Sigmoid colon (tissue), 7 donors: ENCODE measurements around the gene LIN7B. TPM values are rescaled to one million over a fixed set of nuclear protein-coding genes. Genes with fewer than 3 reads are reported as not detected.

ENCODE experiments used
- DNase-seq: peaks from one replicate; pipeline ENCODE4 v3.0.0-alpha.2; 2019
- H3K27ac ChIP-seq, 4 donors: fragments of 200-600 bp; sonication (generic); one replicate each; pipeline ENCODE4 v1.5.1; 2016 to 2019; ENCODE audit warnings: mild to moderate bottlenecking in 1 of 4
- H3K27me3 ChIP-seq, 3 donors: fragments of 200-600 bp; sonication (generic); one replicate each; pipeline ENCODE4 v1.5.1; 2019; ENCODE audit warnings: mild to moderate bottlenecking in 1 of 3
- H3K36me3 ChIP-seq, 4 donors: fragments of 200-600 bp; sonication (generic); one replicate each; pipeline ENCODE4 v1.5.1; 2016 to 2019
- H3K4me1 ChIP-seq, 4 donors: fragments of 200-600 bp; sonication (generic); one replicate each; pipeline ENCODE4 v1.5.1; 2017 to 2019
- H3K4me3 ChIP-seq, 4 donors: fragments of 200-600 bp; sonication (generic); one replicate each; pipeline ENCODE4 v1.5.1; 2017 to 2019; ENCODE audit warnings: mild to moderate bottlenecking in 2 of 4, moderate library complexity in 1 of 4
- H3K9me3 ChIP-seq, 4 donors: fragments of 200-600 bp in 3 of 4; sonication (generic) in 3 of 4; one replicate each; pipeline versions ENCODE4 v1.5.1 to v1.6.1; 2013 to 2019
- EP300 ChIP-seq, 4 donors: sonication (generic); formaldehyde crosslinking; IDR thresholded peaks; one replicate each; pipeline ENCODE4 v1.6.1; 2017; ENCODE audit warnings: antibody characterized with exemption in 4 of 4
- POLR2A ChIP-seq, 2 donors: fragments of 450-650 bp; IDR thresholded peaks; one replicate each; pipeline ENCODE4 v1.6.1; 2016; ENCODE audit warnings: antibody characterized with exemption in 2 of 2, mild to moderate bottlenecking in 2 of 2, moderate library complexity in 2 of 2
- POLR2AphosphoS5 ChIP-seq, 4 donors: sonication (generic); formaldehyde crosslinking; IDR thresholded peaks; one replicate each; pipeline ENCODE4 v1.6.1; 2017; ENCODE audit warnings: antibody characterized with exemption in 4 of 4
- WGBS, 2 donors: extraction: QIAGEN DNeasy Blood & Tissue Kit; methylation state at CpG; one replicate each; pipeline ENCODE4 v1.1.7; 2013; 5-methylcytosine and 5-hydroxymethylcytosine counted together
- intact Hi-C: fragments of 100-400 bp; cut with DNase I; formaldehyde crosslinking; loops from one replicate; pipeline ENCODE4 v1.15.1; 2023
- polyA plus RNA-seq, 3 donors: library from polyadenylated mRNA; stranded (reverse); fragments of 200-250 nt; gene quantifications; one replicate each; pipeline ENCODE4 v1.2.3, GENCODE V29; 2013
- total RNA-seq, 4 donors: library from RNA; depleted of rRNA; stranded (reverse); fragments of >200 nt; gene quantifications; one replicate each; pipeline ENCODE4 v1.1.0, GENCODE V29; 2016
- TF ChIP-seq, protein P1 (sequence below), 4 experiments: fragments of 450-650 bp in 3 of 4; fragments of 200-600 bp in 1 of 4; IDR thresholded peaks; one replicate each; pipeline ENCODE4 v1.5.1; 2016 to 2019; ENCODE audit warnings: antibody characterized with exemption in 4 of 4, mild to moderate bottlenecking in 3 of 4, moderate library complexity in 2 of 4
- donor health status: healthy with polysubstance abuse.
- donor health status: Bipolar disorder and iron deficiency.
- donor health status: healthy.

The LIN7B gene
- total and polyA plus RNA-seq, 7 donors, result 9.9 to 28.8 (median 17.4) TPM

DNA sequence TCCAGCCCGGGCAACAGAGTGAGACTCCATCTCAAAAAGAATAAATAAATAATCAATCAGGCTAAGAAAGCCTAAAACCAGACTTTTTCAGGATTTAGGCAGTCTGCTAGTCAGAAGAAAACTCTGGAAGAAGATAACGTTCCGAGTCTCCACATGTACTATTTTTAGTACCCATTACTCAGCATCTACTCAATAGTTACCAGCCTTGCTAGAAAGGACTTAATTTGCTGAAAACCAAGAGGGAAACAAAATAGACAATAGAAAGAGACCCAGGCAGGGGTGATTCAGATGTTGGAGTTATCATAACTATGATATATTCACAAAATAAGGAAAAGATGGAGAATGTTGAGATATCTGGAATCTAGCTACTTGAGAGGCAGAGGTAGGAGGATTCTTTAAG is 3.6 kb upstream of the LIN7B start:
- TF ChIP-seq POLR2AphosphoS5 (IDR thresholded peaks at IDR 0.05), result no peak
- TF ChIP-seq EP300 (IDR thresholded peaks at IDR 0.05), result no peak
- TF ChIP-seq POLR2A (IDR thresholded peaks at IDR 0.05), result no peak
- Histone ChIP-seq H3K27me3 (no peaks in the 10 kb centered on the region), H3K4me3 (no peak overlapping the region), H3K9me3 (no peaks in the 10 kb centered on the region), H3K27ac (peak overlapping the region in 1 of 4 donors; percentile 26), H3K4me1 (peaks cover 0 to 22% (median 10%) of the 10 kb centered on the region in 4 donors), H3K36me3 (peaks cover 5 to 38% (median 23%) of the 10 kb centered on the region in 4 donors)
- no peak for DNase-seq
- WGBS, 2 donors, result 50 to 68% methylated on average over 3 of the region's 3 CpGs
- intact Hi-C loops, result no loop called here

DNA sequence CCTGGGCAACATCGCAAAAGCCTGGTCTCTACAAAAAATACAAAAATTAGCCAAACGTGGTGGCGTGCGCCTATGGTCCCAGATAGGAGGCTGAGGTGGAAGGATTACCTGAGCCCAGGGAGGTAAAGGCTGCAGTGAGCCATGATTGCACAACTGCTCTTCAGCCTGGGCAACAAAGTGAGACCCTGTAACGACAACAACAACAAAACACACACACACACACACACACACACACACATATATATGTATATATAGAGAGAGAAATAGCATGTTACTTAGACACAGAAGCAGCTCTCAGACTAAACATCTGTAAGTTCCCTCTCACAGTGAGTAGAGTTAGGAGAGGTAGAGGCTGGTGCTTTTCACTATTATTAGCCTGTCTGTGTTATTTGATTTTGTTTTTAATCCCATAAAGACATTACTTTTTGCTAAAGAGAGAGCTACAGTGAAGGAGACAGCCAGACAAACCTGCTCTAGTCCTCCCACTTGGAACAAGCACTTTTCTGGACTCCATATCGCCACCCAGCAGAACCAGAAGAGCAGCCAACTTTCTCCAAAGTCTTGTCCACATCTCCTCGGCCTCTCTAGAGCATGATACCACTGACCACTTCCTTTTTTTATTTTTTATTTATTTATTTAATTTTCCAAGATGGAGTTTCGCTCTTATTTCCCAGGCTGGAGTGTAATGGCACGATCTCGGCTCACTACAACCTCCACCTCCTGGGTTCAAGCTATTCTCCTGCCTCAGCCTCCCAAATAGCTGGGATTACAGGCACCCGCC is 2.8 kb upstream of the LIN7B start:
- H3K4me1 ChIP-seq, result peaks cover 0 to 22% (median 10%) of the 10 kb centered on the region in 4 donors
- H3K36me3 ChIP-seq, result peaks cover 0 to 30% (median 19%) of the 10 kb centered on the region in 4 donors
- TF ChIP-seq POLR2AphosphoS5 (IDR thresholded peaks at IDR 0.05) (no peak), POLR2A (IDR thresholded peaks at IDR 0.05) (no peak), EP300 (IDR thresholded peaks at IDR 0.05) (no peak)
- TF ChIP-seq, protein P1, sequence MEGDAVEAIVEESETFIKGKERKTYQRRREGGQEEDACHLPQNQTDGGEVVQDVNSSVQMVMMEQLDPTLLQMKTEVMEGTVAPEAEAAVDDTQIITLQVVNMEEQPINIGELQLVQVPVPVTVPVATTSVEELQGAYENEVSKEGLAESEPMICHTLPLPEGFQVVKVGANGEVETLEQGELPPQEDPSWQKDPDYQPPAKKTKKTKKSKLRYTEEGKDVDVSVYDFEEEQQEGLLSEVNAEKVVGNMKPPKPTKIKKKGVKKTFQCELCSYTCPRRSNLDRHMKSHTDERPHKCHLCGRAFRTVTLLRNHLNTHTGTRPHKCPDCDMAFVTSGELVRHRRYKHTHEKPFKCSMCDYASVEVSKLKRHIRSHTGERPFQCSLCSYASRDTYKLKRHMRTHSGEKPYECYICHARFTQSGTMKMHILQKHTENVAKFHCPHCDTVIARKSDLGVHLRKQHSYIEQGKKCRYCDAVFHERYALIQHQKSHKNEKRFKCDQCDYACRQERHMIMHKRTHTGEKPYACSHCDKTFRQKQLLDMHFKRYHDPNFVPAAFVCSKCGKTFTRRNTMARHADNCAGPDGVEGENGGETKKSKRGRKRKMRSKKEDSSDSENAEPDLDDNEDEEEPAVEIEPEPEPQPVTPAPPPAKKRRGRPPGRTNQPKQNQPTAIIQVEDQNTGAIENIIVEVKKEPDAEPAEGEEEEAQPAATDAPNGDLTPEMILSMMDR (IDR thresholded peaks at IDR 0.05), result no peak
- no peak overlapping the region for H3K27ac ChIP-seq
- H3K9me3 ChIP-seq, result no peaks in the 10 kb centered on the region
- H3K27me3 ChIP-seq, result no peaks in the 10 kb centered on the region
- 82 to 87% methylated on average over 11 of the region's 11 CpGs for WGBS, 2 donors
- DNase-seq, result no peak
- no peak overlapping the region for H3K4me3 ChIP-seq
- intact Hi-C loops, result no loop called here

DNA sequence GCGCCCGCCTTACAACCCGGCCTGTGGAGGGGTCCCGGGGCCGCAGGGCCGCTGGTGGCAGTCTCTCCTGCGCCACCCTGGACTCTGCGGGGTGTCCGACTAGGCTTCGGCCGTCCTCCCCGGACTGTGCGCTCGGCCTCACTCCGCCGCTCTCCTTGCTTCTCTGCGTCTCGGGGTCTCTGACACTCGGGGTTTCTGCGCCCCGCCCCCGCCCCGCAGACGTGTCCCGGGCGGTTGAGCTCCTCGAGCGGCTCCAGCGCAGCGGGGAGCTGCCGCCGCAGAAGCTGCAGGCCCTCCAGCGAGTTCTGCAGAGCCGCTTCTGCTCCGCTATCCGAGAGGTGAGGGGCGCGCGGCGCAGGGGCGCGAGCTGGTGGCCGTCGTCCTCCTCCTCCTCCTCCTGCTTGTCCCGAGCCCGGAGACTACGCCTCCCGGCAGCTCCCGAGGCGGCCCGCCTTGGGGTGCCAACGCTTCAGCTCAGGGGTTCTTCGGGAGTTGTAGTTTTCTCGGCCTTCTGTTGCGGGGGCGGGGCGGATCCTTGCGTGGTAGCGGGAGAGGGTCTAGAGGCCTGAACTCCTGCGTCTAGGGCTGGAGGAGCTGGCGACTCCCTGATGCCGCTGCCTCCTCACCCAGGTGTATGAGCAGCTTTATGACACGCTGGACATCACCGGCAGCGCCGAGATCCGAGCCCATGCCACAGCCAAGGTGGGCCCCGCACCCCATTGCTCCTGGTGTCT is 627 bp downstream of the LIN7B start:
- Histone ChIP-seq H3K4me1 (peaks cover 0 to 43% (median 31%) of the 10 kb centered on the region in 4 donors), H3K36me3 (no peaks in the 10 kb centered on the region), H3K4me3 (peak overlapping the region; percentile 71 to 87 (median 84)), H3K27ac (peak overlapping the region; percentile 83 to 91 (median 84)), H3K27me3 (no peaks in the 10 kb centered on the region), H3K9me3 (no peaks in the 10 kb centered on the region)
- TF ChIP-seq EP300 (IDR thresholded peaks at IDR 0.05) (no peak), POLR2AphosphoS5 (IDR thresholded peaks at IDR 0.05) (peak; percentile 25 to 55 (median 46))
- intact Hi-C loops, result loop anchor here (2.0 kb wide), 2 partner anchors 28 to 30 kb away; partner anchors contain the start of gene SNRNP70
- 9 to 11% methylated on average over 68 of the region's 68 CpGs for WGBS, 2 donors
- peak; percentile 83 for DNase-seq

DNA sequence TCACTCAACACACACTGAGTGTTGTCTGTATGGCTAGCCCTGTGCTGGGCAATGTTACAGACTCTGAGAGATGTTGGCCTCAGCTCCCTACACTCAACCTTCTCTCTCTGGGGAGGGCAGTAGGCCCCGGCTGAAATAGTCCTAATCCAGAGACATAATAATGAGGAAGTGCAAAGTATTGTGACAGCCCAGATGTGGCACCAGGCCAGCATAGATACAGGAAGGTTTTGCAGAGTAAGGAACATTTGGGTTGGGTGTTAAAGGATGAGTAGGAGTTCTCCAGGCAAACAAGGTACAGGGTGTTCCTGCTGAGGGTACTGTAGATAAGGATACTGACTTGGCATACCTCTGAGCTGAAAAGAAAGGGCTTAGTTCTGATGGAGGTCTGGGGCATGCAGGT is 2.4 kb downstream of the LIN7B start:
- TF ChIP-seq, protein P1 (IDR thresholded peaks at IDR 0.05), result no peak
- TF ChIP-seq EP300 (IDR thresholded peaks at IDR 0.05), result no peak
- no peak for TF ChIP-seq POLR2AphosphoS5 (IDR thresholded peaks at IDR 0.05)
- no peak for TF ChIP-seq POLR2A (IDR thresholded peaks at IDR 0.05)
- Histone ChIP-seq H3K4me3 (no peak overlapping the region), H3K27ac (no peak overlapping the region), H3K9me3 (no peaks in the 10 kb centered on the region), H3K36me3 (no peaks in the 10 kb centered on the region), H3K27me3 (no peaks in the 10 kb centered on the region), H3K4me1 (peaks cover 0 to 42% (median 34%) of the 10 kb centered on the region in 4 donors)
- no peak for DNase-seq
- intact Hi-C loops, result no loop called here
- WGBS, 2 donors, result 31 to 48% methylated on average over 1 of the region's 1 CpG

DNA sequence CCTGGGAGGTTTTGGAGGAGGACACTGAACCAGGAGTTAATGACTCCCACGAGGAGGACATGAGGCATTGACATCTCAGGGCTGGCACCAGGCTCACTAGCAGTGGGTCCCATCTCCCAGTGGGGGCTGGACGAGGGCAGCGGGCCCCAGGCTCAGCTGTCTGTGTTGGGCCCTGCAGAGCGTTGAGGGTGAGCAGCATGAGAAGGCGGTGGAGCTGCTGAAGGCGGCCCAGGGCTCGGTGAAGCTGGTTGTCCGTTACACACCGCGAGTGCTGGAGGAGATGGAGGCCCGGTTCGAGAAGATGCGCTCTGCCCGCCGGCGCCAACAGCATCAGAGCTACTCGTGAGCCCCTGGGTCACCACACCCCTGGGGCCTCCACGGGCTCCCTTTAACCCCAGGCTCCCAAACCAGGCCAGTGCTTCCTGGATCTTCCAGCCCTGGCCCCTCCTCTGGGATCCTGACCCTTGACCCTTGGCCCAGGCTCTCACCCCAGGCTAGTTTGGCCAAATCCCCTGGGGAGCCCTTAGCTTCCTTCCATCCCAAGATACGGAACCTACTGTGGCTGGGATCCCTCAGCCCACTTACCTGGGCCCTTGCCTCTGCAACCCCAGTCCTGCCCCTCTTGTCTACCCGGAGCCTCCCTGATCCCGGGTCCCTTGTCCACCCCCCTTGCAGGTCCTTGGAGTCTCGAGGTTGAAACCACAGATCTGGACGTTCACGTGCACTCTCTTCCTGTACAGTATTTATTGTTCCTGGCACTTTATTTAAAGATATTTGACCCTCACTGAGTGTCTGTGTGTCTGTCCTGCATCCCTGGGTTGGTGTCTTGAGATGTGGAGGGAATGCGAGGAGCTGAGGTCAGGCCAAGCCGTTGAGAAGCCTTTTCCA is 3.8 kb downstream of the LIN7B start:
- peak overlapping the region; percentile 91 to 96 (median 95) for H3K27ac ChIP-seq
- no peaks in the 10 kb centered on the region for H3K27me3 ChIP-seq
- no peaks in the 10 kb centered on the region for H3K9me3 ChIP-seq
- H3K4me3 ChIP-seq, result peak overlapping the region; percentile 33 to 69 (median 66)
- TF ChIP-seq, protein P1 (IDR thresholded peaks at IDR 0.05), result no peak
- TF ChIP-seq POLR2AphosphoS5 (IDR thresholded peaks at IDR 0.05) (no peak), POLR2A (IDR thresholded peaks at IDR 0.05) (no peak), EP300 (IDR thresholded peaks at IDR 0.05) (no peak)
- peaks cover 0 to 42% (median 34%) of the 10 kb centered on the region in 4 donors for H3K4me1 ChIP-seq
- intact Hi-C loops, result no loop called here
- no peak for DNase-seq
- 63 to 70% methylated on average over 26 of the region's 26 CpGs for WGBS, 2 donors
- H3K36me3 ChIP-seq, result no peaks in the 10 kb centered on the region
